Left lobe of liver (tissue), 2 donors: ENCODE data around the gene KHDRBS1. TPM values are rescaled to one million over a fixed set of nuclear protein-coding genes. Genes with fewer than 3 reads are reported as not detected.
"Not testable (repeated sequence)": the region's sequence is repeated elsewhere in the genome, so short reads cannot be mapped to it uniquely, and the experiment has no call there.

Experiments used
- ATAC-seq: fragments of 200-7000 bp; cut with Tn5 transposase; one replicate; pipeline ENCODE4 v1.9.1; 2020; ENCODE audit warnings: mild to moderate bottlenecking, moderate library complexity
- DNase-seq: peaks from one replicate; pipeline ENCODE4 v3.0.0-alpha.2; 2020; ENCODE audit warnings: low spot score
- total RNA-seq: library from RNA; stranded (reverse); gene quantifications from one replicate; pipeline ENCODE4 v1.2.1, GENCODE V29; 2021
- donor health status: DM: no; HTN: no; CAD: no; lungs with moderate emphysema.
- donor health status: DM: no; HTN: yes; CAD: no.

KHDRBS1 gene
- total RNA-seq, 1 donor from 2014 or later: 24.1 TPM

DNA sequence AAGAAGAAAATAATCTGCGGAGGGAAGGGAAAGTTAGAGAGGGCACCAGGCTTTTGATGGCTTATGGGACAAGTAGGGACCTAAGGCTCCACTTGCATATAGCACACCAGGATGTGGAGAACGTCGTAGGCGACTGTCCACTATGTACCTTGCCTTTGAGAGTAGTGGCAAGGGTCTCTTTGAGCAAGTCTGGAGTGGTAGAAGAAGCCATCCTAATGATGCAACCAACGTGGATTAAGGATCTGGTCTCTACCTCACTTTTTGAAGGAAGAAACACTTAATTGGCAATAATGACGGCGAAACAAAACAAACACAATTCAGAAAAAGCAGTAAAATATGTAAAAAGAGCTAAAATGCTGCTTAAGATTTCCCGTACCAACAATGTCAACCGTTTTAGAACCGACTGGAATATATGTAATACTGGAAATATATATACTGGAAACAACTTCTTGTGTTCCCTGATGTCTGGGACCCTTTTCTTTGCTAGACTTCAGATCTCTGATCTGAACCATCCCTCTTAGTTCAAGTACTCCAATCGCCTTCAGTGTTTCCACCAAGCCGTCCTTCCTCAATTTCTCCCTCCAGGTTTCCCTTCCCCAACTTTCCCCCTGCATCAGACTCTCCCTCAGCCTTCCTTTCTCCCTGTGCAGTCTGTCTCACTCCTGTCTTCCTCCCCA is 821 bp upstream of the KHDRBS1 start:
- ATAC-seq: no peak
- no peak for DNase-seq

DNA sequence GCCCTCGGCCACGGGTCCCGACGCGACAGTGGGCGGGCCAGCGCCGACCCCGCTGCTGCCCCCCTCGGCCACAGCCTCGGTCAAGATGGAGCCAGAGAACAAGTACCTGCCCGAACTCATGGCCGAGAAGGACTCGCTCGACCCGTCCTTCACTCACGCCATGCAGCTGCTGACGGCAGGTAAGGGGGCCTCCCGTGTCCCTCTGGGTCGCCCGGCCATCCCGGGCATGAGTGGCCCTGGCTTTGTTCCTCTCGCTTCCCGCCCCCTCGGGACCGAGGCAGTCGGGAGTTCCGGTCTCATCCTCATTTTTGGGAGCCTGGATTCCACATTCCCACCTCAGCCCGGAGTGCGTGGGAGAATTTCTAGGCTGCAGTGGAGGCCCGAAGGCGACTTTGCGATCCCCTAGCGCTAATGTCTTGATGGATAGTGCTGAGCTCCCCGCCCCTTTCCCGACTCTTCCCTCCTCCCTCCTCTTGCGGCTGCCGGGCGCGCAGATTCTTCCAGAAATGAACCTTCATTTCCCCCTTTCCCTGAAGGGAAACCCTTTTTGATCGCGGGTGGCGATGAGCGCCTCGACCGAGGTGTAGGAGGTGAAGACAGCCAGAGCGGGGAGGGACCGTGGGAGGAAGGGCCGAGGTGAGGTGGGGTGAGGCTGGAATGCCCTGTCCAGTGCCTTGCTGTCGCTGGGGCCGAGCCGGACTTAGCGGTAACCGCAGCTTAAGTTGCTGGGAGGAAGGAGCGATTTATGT is 705 bp downstream of the KHDRBS1 start:
- DNase-seq (peak; percentile 61), ATAC-seq (peak; percentile 52)

DNA sequence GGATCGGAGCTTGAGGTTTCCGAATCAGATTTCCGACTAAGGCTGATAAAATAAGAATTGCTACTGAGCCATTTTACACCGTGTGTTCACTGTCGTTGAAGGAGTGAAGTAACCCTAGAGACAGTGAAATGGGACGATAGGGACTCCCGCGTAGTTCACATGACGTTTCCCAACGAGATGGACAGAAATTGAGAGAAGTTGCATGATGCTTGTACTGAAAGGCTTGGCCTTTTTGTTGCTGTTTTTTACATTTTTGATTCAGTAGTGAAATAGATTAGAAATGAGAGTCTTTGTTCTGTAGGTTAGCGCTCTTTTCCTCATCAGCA is 1.2 kb downstream of the KHDRBS1 start:
- no peak for DNase-seq
- ATAC-seq: no peak

DNA sequence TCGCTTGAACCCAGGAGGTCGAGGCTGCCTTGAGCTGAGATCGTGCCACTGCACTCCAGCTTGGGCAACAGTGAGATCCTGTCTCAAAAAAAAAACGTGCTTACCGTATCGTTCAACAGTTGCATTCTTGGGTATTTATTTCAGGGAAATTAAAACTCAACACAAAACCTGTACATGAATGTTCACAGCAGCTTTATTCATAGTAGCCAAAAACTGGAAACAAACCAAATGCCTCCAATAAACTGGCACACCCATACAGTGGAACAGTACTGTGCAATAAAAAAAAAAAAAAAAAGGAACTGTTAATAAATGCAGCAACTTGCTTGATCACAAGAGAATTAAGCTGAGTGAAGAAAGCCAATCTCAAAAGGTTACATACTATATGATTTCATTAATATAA is 6.7 kb downstream of the KHDRBS1 start:
- no peak for DNase-seq
- ATAC-seq: peak; percentile 39

DNA sequence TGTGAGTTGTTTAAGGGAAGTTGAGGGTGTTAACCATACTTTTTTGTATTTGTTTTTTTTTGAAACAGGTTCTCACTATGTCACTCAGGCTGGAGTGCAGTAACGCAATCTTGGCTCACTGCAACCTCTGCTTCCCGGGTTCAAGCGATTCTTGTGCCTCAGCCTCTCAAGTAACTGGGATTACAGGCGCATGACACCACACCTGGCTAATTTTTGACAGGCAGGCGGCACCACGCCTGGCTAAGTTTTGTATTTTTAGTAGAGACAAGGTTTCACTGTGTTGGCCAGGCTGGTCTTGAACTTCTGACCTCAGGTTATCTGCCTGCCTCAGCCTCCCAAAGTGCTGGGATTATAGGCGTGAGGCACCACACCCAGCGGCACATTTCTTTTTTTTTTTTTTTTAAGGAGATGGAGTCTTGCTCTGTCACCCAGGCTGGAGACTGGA is 7.9 kb downstream of the KHDRBS1 start:
- DNase-seq, ATAC-seq: not testable (repeated sequence)

DNA sequence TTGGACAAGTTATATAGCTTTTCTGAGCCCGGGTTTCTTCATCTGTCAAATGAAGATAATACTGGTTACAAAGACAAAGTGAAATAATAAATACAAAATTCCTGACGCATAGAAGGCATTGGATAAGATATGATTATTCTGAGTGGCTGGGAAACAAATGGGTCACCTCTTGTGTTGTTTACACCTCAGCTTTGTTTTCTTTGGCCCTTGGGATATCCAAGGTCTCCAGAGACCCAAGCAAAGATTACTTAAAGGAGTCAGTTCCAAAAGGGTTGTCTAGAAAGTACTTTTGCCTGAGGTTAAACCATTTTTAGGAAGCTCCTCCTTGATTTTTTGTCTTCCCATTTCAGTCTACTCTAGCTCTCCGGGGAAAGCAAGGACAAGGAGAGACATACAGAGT is 9.7 kb downstream of the KHDRBS1 start:
- ATAC-seq: no peak
- no peak for DNase-seq

DNA sequence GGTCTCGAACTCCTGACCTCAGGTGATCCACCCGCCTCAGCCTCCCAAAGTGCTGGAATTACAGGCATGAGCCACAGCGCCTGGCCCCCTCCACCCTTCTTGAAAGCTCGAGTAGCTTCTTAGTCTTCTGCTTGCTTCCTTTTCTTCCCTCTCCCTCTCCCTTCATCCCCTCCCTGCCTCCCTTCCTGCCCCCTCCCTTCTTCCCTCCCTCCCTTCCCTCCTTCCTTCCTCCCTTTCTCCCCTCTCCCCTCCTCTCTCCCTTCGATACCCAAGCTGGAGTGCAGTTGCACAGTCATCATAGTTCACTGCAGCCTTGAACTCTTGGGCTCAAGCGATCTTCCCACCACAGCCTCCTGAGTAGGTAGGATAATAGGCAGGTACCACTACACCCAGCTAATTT is 11.8 kb downstream of the KHDRBS1 start:
- DNase-seq: no peak
- ATAC-seq: no peak

DNA sequence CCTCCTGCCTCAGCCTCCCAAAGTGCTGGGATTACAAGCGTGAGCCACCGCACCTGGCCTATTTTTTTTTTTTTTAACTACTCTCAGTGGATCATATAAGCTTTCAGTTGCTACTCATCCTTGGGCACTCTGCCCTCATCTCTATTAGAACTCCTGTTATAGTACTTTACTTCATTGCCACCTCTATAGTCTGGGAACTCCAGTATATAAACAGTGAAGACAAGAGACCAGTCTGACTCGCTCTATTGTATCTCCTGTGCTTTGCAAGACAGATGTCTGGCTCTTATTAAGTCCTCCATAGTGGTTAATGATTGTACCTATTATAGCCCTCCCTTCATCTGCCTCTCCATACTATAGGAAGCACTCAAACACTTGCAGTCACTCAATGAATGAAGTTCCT is 15.1 kb downstream of the KHDRBS1 start:
- ATAC-seq (no peak), DNase-seq (no peak)

DNA sequence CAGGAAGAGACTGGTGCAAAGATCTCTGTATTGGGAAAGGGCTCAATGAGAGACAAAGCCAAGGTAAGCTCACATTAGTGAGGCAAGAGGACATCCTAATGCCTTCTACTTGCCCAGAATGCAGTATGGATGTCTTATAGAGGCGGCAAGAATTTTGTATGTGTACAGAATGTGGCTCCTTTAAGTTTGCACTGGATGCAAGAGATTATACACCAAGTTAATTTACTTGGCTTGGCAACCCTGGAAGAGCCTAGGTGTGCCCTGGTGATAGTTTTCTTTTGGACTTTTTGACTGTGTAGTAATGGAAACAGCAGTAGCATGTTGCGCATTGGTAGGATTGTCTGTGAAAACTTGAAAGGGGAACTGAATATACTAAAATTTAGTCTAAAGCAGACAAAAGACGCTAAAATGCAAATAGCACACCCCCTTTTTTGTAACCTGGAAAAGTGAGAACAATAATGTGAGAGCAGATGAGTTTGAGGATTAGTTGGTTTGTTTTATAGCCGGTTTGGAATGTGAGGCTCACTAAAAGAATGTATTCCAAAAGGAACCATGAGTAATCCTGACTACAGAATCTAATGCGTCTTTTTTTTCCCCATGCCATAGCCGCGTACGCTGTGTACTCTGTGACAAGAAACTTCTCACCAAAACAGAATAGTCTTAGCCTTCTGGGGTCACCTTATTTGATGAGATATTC is 18.1 kb downstream of the KHDRBS1 start:
- DNase-seq (no peak), ATAC-seq (no peak)

DNA sequence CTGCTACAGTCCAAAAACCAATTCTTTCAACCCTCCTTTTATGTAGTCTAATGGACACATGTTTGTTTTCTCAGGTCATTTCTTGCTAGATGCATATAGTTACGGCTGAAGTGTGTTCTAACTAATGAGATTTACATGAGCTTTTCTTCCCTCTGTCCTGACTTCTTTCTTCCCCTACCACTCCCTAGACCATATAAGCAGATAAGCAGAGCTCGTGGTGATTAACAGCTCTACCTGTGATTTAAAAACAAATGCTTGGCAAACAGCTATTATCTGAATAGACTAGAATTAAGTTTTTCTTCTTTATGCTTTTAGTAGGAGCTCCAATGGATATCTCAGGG is 18.6 kb downstream of the KHDRBS1 start:
- ATAC-seq (no peak), DNase-seq (no peak)

DNA sequence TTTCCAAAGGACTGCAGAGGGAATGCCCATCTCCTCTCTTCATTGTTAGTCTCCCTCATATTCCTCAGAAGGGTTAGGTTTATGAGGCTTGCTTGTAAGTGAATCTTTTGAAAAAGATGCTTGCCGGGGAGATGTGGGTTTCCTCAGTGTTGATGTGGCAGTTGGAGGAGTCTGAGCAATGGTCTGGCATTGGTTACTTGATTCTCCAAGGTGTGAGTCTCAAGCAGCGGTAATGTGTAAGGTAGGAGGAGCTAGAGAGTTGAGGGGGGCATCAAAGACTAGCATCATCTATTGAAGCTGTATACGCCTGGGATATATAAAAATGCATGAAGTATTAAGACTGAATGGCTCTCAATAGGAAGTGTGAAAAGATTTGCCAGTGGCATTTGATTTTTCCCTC is 21.5 kb downstream of the KHDRBS1 start:
- DNase-seq (no peak), ATAC-seq (no peak)

DNA sequence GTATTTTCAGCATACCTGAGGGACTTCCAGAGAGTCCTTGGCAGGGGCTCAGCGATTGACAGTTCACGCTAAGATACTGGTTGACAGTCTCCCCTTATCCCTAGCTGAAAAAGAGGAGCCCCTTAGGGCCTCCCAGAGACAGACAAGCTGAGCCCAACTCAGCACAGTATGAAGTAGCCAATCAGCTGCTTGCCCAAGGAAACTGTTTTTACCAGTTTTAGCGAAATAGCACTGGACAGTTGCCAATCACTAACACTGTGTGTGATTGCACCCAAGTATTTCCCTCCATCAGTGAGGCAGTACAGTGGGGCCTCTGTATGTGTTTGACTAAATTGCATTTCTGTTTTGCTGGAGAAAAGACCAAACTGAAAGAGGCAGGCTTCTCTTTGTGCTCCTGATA is 27.0 kb downstream of the KHDRBS1 start:
- ATAC-seq (no peak), DNase-seq (no peak)

DNA sequence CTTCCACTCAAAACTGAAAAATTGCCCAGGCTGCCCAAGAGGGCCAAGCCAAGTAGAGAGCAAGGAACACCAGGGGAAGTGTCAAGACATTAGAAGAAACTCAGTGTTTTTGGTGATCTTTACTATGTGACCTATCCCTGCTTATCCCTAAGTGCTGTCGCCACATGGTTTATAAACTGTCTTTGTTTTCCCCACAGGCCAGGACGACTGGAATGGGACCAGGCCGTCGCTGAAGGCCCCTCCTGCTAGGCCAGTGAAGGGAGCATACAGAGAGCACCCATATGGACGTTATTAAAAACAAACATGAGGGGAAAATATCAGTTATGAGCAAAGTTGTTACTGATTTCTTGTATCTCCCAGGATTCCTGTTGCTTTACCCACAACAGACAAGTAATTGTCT is 28.7 kb downstream of the KHDRBS1 start:
- ATAC-seq (no peak), DNase-seq (no peak)

DNA sequence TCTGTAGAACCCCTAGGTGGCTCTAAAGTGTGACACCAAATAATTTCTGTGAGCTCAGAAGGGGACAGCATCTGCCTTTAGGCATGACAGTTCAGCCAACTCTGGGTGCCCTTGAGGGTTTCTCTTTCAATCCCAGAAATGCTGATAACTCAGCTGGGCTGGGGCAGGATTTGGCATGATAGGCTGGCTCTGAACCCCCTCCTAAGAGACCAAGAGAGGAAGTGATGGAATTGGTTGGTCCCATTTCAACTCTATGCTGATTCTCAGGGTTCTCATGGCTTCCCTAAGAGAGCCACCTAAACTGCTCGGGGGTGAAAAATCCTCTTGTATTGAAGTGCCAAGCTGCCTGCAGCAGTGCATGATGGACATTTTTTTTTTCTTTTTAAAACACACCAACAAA is 30.6 kb downstream of the KHDRBS1 start:
- DNase-seq (no peak), ATAC-seq (no peak)

DNA sequence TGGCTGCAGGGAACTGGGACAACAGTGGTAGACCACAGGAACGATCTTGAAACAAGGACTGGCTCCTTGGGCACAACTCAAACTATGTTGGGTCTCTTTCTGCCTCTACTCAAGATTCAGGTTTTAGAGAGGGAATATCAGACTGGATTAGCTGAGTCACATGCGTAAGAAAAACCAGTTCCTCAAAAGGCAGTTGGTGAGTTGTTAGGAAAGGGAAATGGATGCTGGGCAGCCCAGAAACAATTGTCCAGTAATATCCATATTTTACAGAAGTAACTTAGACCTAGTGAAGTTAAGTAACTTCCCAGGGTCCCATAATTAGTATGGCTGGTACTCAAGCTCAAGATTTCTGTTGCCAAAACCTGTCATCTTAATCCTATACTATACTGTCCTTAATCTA is 32.1 kb downstream of the KHDRBS1 start:
- DNase-seq (no peak), ATAC-seq (no peak)

DNA sequence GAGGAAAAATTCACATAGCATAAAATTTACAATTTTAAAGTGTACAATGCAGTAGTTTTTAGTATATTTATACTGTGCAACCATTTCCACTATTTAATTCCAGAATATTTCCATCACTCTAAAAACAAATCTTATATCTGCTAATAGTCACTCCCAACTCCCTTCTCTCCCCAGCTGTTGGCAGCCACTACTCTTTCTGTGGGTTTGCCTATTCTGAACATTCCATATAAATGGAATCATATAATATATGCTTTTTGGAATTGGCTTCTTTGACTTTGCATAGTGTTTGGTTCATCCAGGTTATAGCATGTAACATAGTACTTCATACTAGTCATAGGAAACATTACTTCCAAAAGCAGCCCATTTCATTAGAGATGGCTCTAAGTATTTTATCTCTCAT is 34.0 kb downstream of the KHDRBS1 start:
- no peak for ATAC-seq
- DNase-seq: no peak

DNA sequence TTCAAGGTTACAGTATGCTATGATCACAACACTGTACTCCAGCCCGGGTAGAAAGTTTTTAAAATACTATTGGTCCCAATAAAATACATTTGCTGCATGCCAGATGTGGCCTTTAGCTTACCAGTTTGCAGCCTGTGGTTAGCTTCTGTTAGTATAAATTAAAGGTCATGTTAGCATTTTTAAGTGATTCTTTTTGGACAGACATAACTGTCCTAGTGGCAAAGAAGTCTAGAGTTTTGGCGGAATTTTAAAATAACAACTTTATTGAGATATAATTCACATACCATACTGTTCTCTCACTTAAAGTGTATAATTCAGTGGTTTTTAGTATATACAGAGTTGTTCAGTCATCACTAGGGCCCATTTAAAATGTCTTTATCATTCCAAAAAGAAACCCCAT is 34.8 kb downstream of the KHDRBS1 start:
- ATAC-seq (no peak), DNase-seq (no peak)

DNA sequence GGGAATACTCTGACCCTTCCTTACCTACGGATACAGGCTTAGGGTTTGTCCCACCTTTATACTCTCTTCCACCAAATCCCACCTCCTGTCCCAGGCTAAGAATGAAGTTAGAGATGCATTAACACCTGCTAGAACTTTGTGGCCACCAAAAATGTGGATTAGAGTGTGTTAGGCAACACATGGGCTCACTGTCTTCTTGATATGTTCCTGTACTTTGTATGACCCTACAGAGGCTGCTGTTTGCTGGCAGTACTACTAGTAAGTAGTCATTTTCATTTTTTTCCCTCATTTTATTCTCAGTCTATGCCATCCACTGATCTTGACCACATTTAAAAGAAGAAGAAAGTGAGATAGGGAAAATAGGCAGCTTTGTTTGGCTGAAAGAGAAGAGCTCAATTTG is 38.0 kb downstream of the KHDRBS1 start:
- no peak for ATAC-seq
- DNase-seq: no peak

DNA sequence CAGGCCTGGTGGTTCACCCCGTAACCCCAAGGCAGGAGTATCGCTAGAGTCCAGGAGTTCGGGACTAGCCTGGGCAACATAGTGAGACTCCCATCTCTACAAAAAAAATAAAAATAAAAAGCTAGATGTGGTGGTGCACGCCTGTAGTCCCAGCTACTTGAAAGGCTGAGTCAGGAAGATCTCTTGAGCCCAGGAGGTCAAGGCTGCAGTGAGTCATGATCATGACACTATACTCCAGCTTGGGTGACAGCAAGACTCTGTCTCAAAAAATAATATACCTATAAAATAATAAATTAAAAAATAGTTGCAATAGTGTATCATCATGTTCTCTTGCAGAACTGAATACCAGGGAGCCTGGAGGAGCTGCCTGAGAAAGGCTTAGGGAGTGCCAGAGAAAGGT is 39.2 kb downstream of the KHDRBS1 start:
- ATAC-seq: no peak
- no peak for DNase-seq

DNA sequence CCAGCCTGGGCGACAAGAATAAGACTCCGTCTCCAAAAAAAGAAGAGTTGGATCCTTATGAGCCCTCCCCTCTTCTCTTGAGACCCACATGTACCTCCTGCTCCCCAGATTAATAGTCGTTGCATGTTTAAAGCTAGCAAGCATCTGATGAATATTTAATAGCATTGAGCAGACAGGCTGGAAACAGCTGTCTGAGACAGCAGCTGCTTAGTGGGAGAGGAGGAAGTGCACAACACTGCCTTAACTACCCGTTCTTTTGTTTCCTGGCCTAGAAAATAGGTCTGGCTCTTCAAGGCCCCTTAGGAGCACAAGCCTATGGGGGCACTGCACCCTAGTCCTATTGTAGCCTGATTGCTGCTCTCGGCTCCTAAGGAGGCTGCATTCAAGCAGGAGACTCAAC is 41.7 kb downstream of the KHDRBS1 start:
- ATAC-seq (no peak), DNase-seq (no peak)

DNA sequence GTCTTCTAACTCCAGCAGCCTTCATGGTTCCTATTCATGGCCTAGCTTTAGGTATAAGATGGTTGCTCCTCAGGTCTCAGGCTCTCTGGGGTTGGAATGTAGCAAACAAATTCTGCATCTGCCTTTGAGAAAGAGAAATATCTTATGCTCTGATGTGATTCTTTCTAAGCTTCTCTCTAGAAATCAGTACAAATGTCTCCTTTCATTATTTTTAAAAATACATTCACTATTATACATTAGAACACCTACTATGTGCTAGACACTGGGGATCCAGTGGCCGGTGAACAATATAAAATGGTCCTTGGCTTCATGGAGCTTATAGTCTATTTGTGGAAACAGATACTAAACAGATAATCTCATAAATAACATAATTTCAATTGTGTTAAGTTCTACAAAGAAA is 42.9 kb downstream of the KHDRBS1 start:
- no peak for DNase-seq
- no peak for ATAC-seq

DNA sequence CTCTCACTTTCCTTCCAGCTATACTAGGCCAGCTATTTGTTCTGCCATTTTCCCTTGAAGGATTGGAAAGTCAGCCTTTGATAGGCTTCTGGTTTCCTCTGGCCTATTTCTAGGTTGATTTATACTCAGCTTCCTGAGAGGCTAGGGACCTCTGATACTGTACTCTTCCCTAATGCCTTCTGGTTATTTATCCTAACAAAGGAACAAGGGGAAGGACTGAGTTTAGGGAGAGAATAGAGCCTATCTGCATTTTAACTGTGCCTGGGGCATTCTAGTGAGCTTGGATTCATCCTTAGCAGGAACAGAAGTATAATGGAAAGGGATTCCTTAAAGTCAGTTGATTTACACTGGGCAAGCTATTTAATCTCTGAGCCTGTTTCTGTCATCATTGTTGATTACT is 47.2 kb downstream of the KHDRBS1 start:
- ATAC-seq (no peak), DNase-seq (no peak)

DNA sequence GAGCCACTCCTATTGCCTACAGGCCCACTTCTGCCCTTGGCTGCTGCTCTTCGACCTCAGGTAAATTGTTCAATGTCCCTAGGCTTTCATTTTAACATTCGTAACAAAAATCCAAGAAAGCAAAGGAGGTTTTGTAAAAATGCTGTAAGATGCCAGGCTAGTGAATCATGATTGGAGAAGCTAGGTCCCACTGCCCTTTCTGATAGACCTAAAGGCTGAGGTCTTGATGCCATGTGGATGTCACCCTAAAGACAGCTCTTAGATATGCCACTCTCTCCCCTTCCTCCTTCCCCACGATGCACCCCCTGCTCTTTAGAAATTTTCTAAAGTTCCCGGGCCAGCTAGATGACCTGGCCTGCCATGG is 49.2 kb downstream of the KHDRBS1 start:
- ATAC-seq: no peak
- DNase-seq: no peak
